ENCODE measurements around the gene MRC1. TPM values are rescaled to one million over a fixed set of nuclear protein-coding genes. Genes with fewer than 3 reads are reported as not detected.

Gene MRC1
- total and polyA plus RNA-seq, 2 donors (not counting 3 experiments of a cell fraction or from before 2014, with no cell fraction given) = 0.03 to 0.13 TPM

- H3K27ac ChIP-seq (ENCODE audit: insufficient read depth, low read depth, low read length) = no peak overlapping the region
- no peaks in the 10 kb centered on the region for H3K9me1 ChIP-seq (replicated peaks; ENCODE audit: control insufficient read depth, extremely low read depth, insufficient read depth, low read length)
- DNase-seq (ENCODE audit: low read depth, low spot score) (peak; percentile 72), FAIRE-seq (peak; percentile 33)
- ChIA-PET POLR2A (no interaction called here), CTCF (interaction anchor here (1.4 to 2.2 kb wide), 2 partner anchors 10 to 68 kb away, joined by 3 to 7 read pairs; no protein-coding TSS in a partner anchor)
- no TSS peak for BruUV-seq (replicated peaks)
- TF ChIP-seq GATA2 (IDR thresholded peaks at IDR 0.05; ENCODE audit: insufficient read depth, insufficient read length, low read depth, low read length) (no peak), MAX (IDR thresholded peaks at IDR 0.05; ENCODE audit: insufficient read depth, insufficient read length) (no peak), CTCF (IDR thresholded peaks at IDR 0.05; ENCODE audit: extremely low read depth in 1 of 2, insufficient read depth in 1 of 2, low read depth in 1 of 2, low read length in 2 of 2) (no peak), MYC (IDR thresholded peaks at IDR 0.05; ENCODE audit: low read depth, low read length) (no peak), POLR2A (IDR thresholded peaks at IDR 0.05; ENCODE audit: low read depth, low read length) (no peak), POLR2AphosphoS5 (IDR thresholded peaks at IDR 0.05; ENCODE audit: insufficient read depth, low read depth, low read length) (no peak), FOS (IDR thresholded peaks at IDR 0.05; ENCODE audit: borderline replicate concordance, insufficient read depth, low read length) (no peak), EZH2 (IDR thresholded peaks at IDR 0.05; ENCODE audit: borderline replicate concordance, low read depth, low read length, severe bottlenecking) (no peak), JUN (IDR thresholded peaks at IDR 0.05; ENCODE audit: borderline replicate concordance, insufficient read depth, insufficient read length, low read depth) (no peak)
- H3K36me3 ChIP-seq (ENCODE audit: control insufficient read depth in 2 of 2, extremely low read depth in 1 of 2, insufficient read depth in 2 of 2, low read length in 2 of 2) = no peaks in the 10 kb centered on the region
- no peaks in the 10 kb centered on the region for H3K79me2 ChIP-seq (ENCODE audit: control insufficient read depth, insufficient read depth, low read length)
- no peaks in the 10 kb centered on the region for H3K9me3 ChIP-seq (replicated peaks; ENCODE audit: control insufficient read depth, insufficient read depth, low read length)
- intact Hi-C loops (cut with micrococcal nuclease) = no loop called here
- no peak overlapping the region for H3K4me2 ChIP-seq (ENCODE audit: insufficient read depth, low read length)
- H3K4me3 ChIP-seq (replicated peaks in 1 of 3; ENCODE audit: insufficient read depth in 1 of 3, low read depth in 1 of 3, low read length in 3 of 3) = no peak overlapping the region
- peaks cover 23% of the 10 kb centered on the region for H3K4me1 ChIP-seq (ENCODE audit: control insufficient read depth, extremely low read depth, insufficient read depth, low read length)
- no peaks in the 10 kb centered on the region for H4K20me1 ChIP-seq (replicated peaks; ENCODE audit: control insufficient read depth, extremely low read depth, insufficient read depth, low read length)
- H2AFZ ChIP-seq (ENCODE audit: low read depth, low read length) = no peak overlapping the region
- no peak overlapping the region for H3K9ac ChIP-seq (replicated peaks; ENCODE audit: extremely low read depth, insufficient read depth, low read length)
- dilution Hi-C loops (cut with MboI; ENCODE audit: extremely low pct_ligation_motif_present, low sequenced_read_pairs) = no loop called here
- no peaks in the 10 kb centered on the region for H3K27me3 ChIP-seq (ENCODE audit: control insufficient read depth in 2 of 2, insufficient read depth in 2 of 2, low read length in 2 of 2)
Observed at GRCh38 chr10:17779784-17780183, 29.4 kb upstream of the MRC1 start.
